Endothelial cell of umbilical vein (primary cell): ENCODE measurements around the gene PGLYRP4. TPM values are rescaled to one million over a fixed set of nuclear protein-coding genes. Genes with fewer than 3 reads are reported as not detected.

Experiments used
- BruUV-seq: library from RNA; stranded (reverse); fragments of 400-500 nt; replicated peaks from 2 replicates; lab custom pipeline; 2021; lab: Mats Ljungman, UMichigan
- CTCF ChIA-PET: fragments of 300-600, 350-600 bp; sonication (Branson Sonifier 250); formaldehyde crosslinking; loops from one replicate; lab custom pipeline; 2021; ENCODE audit warnings: antibody characterized with exemption, inconsistent platforms; lab: Charles Lee
- POLR2A ChIA-PET: fragments of 300-600, 350-600 bp; sonication (Branson Sonifier 250); formaldehyde crosslinking; loops from one replicate; lab custom pipeline; 2021; ENCODE audit warnings: antibody characterized with exemption, inconsistent platforms; lab: Charles Lee
- DNase-seq: peaks from one replicate; pipeline ENCODE4 v3.0.0-alpha.2; 2011; ENCODE audit warnings: low read depth, low spot score
- FAIRE-seq: peaks from 2 replicates; lab custom pipeline; 2011; peaks lifted over from hg19 to GRCh38; lab: Jason Lieb, UNC
- H2AFZ ChIP-seq: 2 replicates; pipeline ENCODE4 v1.6.0; 2012; ENCODE audit warnings: low read depth, low read length, control low read depth, inconsistent platforms
- H3K27ac ChIP-seq: 2 replicates; pipeline ENCODE4 v1.5.1; 2011; ENCODE audit warnings: low read depth, mild to moderate bottlenecking, control low read depth, low read length, moderate library complexity; ENCODE audit not compliant: insufficient read depth
- H3K27me3 ChIP-seq, 2 experiments: 2 replicates each; pipeline versions ENCODE4 v1.6.0 to v1.6.1; 2011; ENCODE audit warnings: low read length in 2 of 2, mixed read lengths in 1 of 2; ENCODE audit not compliant: control insufficient read depth in 2 of 2, insufficient read depth in 2 of 2
- H3K36me3 ChIP-seq, 2 experiments: 2 replicates in 1 of 2; 3 replicates in 1 of 2; pipeline ENCODE4 v1.5.1; 2011; ENCODE audit warnings: low read length in 2 of 2, mild to moderate bottlenecking in 1 of 2, moderate library complexity in 1 of 2; ENCODE audit not compliant: control insufficient read depth in 2 of 2, insufficient read depth in 2 of 2; ENCODE audit errors: extremely low read depth in 1 of 2
- H3K4me1 ChIP-seq: 3 replicates; pipeline ENCODE4 v1.5.1; 2011; ENCODE audit warnings: mild to moderate bottlenecking, low read length; ENCODE audit not compliant: control insufficient read depth, insufficient read depth; ENCODE audit errors: extremely low read depth
- H3K4me2 ChIP-seq: 2 replicates; pipeline ENCODE4 v1.6.1; 2011; ENCODE audit warnings: low read length, control low read depth, mixed read lengths; ENCODE audit not compliant: insufficient read depth
- H3K4me3 ChIP-seq, 3 experiments: fragments of 200-600 bp in 1 of 3; sonication (generic), shearing (Covaris generic) in 1 of 3; replicated peaks in 1 of 3; 2 replicates each; pipeline ENCODE4 v1.5.1; 2011 to 2016; ENCODE audit warnings: control low read depth in 3 of 3, low read length in 3 of 3, mild to moderate bottlenecking in 2 of 3, inconsistent platforms in 1 of 3, low read depth in 1 of 3, moderate library complexity in 1 of 3; ENCODE audit not compliant: insufficient read depth in 1 of 3
- H3K79me2 ChIP-seq: 2 replicates; pipeline ENCODE4 v1.6.0; 2012; ENCODE audit warnings: low read length, inconsistent platforms; ENCODE audit not compliant: control insufficient read depth, insufficient read depth
- H3K9ac ChIP-seq: replicated peaks from 2 replicates; pipeline ENCODE3; 2011; ENCODE audit warnings: low read length, control low read depth; ENCODE audit not compliant: insufficient read depth; ENCODE audit errors: extremely low read depth
- H3K9me1 ChIP-seq: replicated peaks from 3 replicates; pipeline ENCODE4 v1.6.0; 2011; ENCODE audit warnings: mild to moderate bottlenecking, low read length; ENCODE audit not compliant: control insufficient read depth, insufficient read depth; ENCODE audit errors: extremely low read depth
- H3K9me3 ChIP-seq: replicated peaks from 2 replicates; pipeline ENCODE4 v1.5.1; 2012; ENCODE audit warnings: low read length, inconsistent platforms; ENCODE audit not compliant: control insufficient read depth, insufficient read depth
- H4K20me1 ChIP-seq: replicated peaks from 2 replicates; pipeline ENCODE3; 2011; ENCODE audit warnings: mild to moderate bottlenecking, low read length; ENCODE audit not compliant: control insufficient read depth, insufficient read depth; ENCODE audit errors: extremely low read depth
- CTCF ChIP-seq, 2 donors: IDR thresholded peaks; 1 replicate in 1 of 2; 2 replicates in 1 of 2; pipeline ENCODE4 v1.5.1; 2011; ENCODE audit warnings: low read length in 2 of 2, mild to moderate bottlenecking in 2 of 2, moderate library complexity in 2 of 2, control low read depth in 1 of 2, inconsistent platforms in 1 of 2, low read depth in 1 of 2; ENCODE audit not compliant: insufficient read depth in 1 of 2; ENCODE audit errors: extremely low read depth in 1 of 2
- EZH2 ChIP-seq: IDR thresholded peaks from 2 replicates; pipeline ENCODE4 v1.6.1; 2012; ENCODE audit warnings: borderline replicate concordance, low read depth, mild to moderate bottlenecking, moderate library complexity, low read length, inconsistent platforms; ENCODE audit not compliant: severe bottlenecking
- FOS ChIP-seq: IDR thresholded peaks from 2 replicates; pipeline ENCODE4 v1.6.1; 2011; ENCODE audit warnings: mild to moderate bottlenecking, low read length, moderate library complexity, borderline replicate concordance; ENCODE audit not compliant: insufficient read depth
- GATA2 ChIP-seq: IDR thresholded peaks from 2 replicates; pipeline ENCODE4 v1.7.0; 2011; ENCODE audit warnings: low read depth, mild to moderate bottlenecking, moderate library complexity, mixed read lengths, low read length; ENCODE audit not compliant: insufficient read length, insufficient read depth
- JUN ChIP-seq: IDR thresholded peaks from 2 replicates; pipeline ENCODE4 v1.6.1; 2011; ENCODE audit warnings: borderline replicate concordance, low read depth; ENCODE audit not compliant: insufficient read length, insufficient read depth
- MAX ChIP-seq: IDR thresholded peaks from 2 replicates; pipeline ENCODE4 v1.6.1; 2011; ENCODE audit not compliant: insufficient read depth, insufficient read length
- MYC ChIP-seq: IDR thresholded peaks from one replicate; pipeline ENCODE4 v1.6.1; 2011; ENCODE audit warnings: mild to moderate bottlenecking, low read depth, low read length
- POLR2A ChIP-seq: IDR thresholded peaks from 2 replicates; pipeline ENCODE4 v1.6.1; 2012; ENCODE audit warnings: low read depth, mild to moderate bottlenecking, control low read depth, low read length
- POLR2AphosphoS5 ChIP-seq: IDR thresholded peaks from 2 replicates; pipeline ENCODE4 v1.6.1; 2012; ENCODE audit warnings: low read depth, mild to moderate bottlenecking, control low read depth, low read length, moderate library complexity; ENCODE audit not compliant: insufficient read depth
- dilution Hi-C: fragments of 300-500 bp; cut with MboI; formaldehyde crosslinking; loops from one replicate; pipeline ENCODE4 v1.15.0; 2019; ENCODE audit warnings: low sequenced_read_pairs; ENCODE audit not compliant: extremely low pct_ligation_motif_present
- intact Hi-C: fragments of 100-400 bp; cut with micrococcal nuclease; formaldehyde crosslinking; loops from one replicate; pipeline ENCODE4 v1.10.0; 2022
- polyA plus RNA-seq, 4 experiments: library from polyadenylated mRNA; depleted of rRNA in 3 of 4; stranded (reverse) in 3 of 4; unstranded in 1 of 4; fragments of >200 nt; gene quantifications; 2 replicates each; pipeline versions ENCODE4 v1.2.1 to v1.2.3, GENCODE V29; 2011 to 2012; ENCODE audit warnings: missing spikeins in 1 of 4
- total RNA-seq: library from RNA; stranded (reverse); gene quantifications from 2 replicates; pipeline ENCODE4 v1.2.3, GENCODE V29; 2021

The PGLYRP4 gene
- total and polyA plus RNA-seq, 2 donors (not counting 3 experiments of a cell fraction or from before 2014, with no cell fraction given) = not detected

GRCh38 chr1:153371231-153371630, 22.6 kb upstream of the PGLYRP4 start:
- TF ChIP-seq POLR2AphosphoS5 (no peak), EZH2 (no peak), JUN (no peak), POLR2A (no peak), FOS (no peak), CTCF (IDR thresholded peaks at IDR 0.05; ENCODE audit: extremely low read depth in 1 of 2, insufficient read depth in 1 of 2, low read depth in 1 of 2, low read length in 2 of 2) (no peak), GATA2 (no peak), MYC (no peak), MAX (no peak)
- H3K27ac ChIP-seq = no peak overlapping the region
- H3K36me3 ChIP-seq = no peaks in the 10 kb centered on the region
- intact Hi-C loops (no loop called here), dilution Hi-C loops (no loop called here)
- no peaks in the 10 kb centered on the region for H4K20me1 ChIP-seq
- H3K4me1 ChIP-seq = no peaks in the 10 kb centered on the region
- DNase-seq (no peak), FAIRE-seq (no peak)
- no peaks in the 10 kb centered on the region for H3K79me2 ChIP-seq
- ChIA-PET CTCF (no interaction called here), POLR2A (no interaction called here)
- no peak overlapping the region for H3K4me3 ChIP-seq
- no peak overlapping the region for H3K9ac ChIP-seq
- no peak overlapping the region for H3K4me2 ChIP-seq
- no peaks in the 10 kb centered on the region for H3K9me1 ChIP-seq
- BruUV-seq = no TSS peak
- H2AFZ ChIP-seq = no peak overlapping the region
- H3K9me3 ChIP-seq = no peaks in the 10 kb centered on the region
- H3K27me3 ChIP-seq = no peaks in the 10 kb centered on the region
